ENCODE results near the gene MINDY4B.

Gene MINDY4B

DNA sequence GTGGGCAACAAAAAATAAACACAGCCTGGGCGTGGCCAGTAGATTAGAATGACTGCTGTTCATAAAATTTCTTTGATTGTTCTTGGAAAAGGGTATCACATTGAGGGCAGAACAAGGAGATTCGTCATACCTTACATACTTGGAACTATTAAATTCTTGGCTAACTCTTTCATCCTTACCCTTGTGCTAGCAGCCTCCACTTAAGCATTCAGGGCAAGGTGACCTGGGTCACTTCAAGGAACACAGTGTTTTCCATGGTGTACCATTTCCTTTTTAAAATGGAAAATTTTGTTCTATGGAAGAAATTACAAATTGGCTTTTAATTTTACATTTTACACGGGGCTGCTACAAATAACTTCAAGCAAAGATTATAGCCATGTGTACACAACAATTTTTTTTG lies 60.8 kb downstream of the MINDY4B start:
- no peak for DNase-seq (ENCODE audit: low spot score)

DNA sequence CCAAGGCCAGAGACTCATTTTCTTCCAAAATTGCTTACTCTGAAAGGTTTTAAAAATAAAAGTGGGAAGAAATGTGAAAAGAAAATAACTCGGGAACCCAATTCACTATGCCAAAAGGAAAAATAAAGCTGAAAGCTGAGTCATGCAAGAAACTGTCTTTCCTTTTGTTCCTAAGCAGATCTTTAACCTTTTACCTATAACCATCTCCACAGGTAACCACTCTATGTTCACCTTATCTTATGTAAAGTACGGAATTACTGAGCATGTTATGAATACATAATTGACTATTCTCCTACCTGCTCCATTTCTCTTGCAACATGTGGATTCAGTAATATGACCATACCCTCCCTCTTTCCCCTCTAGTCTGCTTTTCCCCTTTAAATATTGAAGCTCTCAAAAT lies 62.0 kb downstream of the MINDY4B start:
- DNase-seq (ENCODE audit: low spot score), result no peak

DNA sequence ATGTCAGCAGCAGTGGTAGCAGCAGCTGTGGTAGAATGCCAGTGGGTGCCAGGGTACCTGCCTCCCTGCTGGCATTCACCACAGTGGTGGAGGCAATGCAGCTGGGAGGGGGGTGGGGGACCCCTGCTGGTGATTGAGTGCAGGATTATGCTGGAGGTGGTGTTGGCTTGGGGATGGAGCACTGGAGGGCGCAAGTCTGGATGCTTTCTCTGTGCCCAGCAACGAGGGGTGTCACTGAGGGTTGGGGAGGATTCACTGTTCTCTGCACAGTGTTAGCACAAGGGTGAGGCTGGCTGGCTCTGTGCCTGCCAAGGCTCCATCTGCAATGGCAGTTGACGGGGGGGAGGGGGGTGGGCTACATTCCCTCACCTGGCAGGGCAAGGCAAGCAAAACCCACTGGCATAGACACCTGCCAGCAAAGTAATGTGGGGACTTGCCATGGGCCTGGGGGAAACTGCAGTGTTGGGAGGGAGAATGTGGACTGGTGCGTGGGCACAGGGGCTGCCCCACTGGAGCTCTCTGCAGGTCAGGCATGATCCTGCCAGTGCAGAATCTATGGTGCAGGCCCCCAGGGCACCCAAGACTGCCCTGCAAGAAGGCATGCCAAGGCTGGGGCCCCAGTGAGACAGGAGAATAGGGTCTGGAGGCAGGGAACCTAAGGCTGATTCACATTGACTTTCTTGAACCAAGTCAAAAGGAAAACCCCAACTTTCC lies 64.3 kb downstream of the MINDY4B start:
- no peak for DNase-seq (ENCODE audit: low spot score)

DNA sequence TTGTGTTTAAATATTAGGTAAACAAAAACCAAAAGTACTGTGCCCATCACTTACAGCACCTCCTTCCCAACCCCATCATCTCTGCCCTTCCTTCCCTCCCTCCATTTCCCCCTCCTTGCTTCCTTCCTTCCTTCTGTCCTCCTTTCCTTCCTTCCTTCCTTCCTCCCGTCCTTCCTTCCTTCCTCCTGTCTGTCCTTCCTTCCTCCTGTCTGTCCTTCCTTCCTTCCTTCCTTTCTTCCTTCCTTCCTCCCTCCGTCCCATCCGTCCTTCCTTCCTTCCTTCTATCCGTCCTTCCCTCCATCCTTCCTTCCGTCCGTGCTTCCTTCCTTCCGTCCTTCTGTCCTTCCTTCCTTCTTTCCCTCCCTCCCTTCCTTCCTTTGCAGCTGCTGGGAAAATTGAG lies 74.5 kb downstream of the MINDY4B start:
- no peak for DNase-seq (ENCODE audit: low spot score)

DNA sequence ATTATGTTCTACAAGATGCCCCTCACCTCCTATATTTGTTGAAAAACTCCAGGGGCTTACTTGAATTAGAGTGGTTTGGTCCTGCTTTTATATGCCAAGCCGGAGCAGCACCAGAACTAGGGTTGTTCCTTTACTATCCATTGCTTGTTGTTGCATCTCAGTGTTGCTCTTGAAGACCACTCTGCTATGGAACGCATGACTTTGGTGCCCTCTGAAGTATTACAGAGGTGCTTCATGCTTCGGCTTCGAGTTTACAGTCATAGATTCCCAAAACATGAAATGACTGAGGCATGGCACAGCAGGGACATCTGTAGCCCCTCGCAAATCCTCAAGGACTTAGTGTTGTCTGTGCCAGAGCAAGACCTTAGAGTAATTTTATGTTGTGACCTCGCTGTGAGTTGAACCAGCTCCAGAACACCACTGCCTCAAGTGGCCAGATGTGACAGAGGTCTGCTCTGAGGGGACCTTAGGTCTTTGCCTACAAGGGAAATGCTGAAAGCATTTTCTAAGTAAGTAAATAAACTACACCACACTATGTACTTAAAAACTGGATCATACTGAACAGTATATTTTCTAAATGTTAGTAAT lies 75.1 kb downstream of the MINDY4B start:
- no peak for DNase-seq (ENCODE audit: low spot score)

DNA sequence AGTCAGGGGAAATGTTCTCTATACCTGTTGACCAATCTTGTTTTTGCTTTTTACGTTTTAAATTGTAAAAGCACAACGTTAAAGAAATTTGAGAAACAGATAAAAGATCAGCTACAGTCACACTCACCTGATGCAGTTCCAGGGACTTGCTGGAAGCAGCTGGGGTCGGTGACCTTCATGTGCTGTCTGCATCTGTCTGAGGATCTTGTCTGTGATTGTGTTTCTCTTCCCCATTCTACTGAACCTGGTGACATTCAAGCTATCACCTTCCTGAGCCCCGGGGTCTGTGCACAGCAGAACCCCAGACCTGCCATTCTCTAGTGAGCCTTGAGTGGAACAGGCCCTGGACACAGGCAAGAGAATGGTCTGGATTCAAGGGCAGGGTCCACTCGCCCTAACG lies 75.8 kb downstream of the MINDY4B start:
- DNase-seq (ENCODE audit: low spot score), result no peak

DNA sequence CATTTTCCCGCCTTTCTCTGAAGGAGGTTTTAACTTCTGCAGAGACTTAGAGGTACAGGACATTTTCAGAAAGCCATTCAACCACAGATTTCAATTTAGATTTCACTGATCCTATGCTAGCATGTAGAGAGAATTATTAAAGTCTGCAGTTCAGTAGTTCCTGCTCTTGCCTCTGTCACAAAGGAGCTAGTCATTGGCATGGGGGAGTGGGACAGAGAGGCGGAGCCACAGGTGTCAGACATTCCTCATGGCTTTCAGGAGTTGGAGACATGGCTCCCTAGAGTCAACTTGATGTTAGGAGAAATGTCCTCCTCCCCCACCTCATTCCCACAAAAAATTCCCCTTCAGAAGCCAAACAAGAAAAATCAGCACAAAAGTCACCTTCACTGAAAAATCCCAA lies 76.2 kb downstream of the MINDY4B start:
- no peak for DNase-seq (ENCODE audit: low spot score)

DNA sequence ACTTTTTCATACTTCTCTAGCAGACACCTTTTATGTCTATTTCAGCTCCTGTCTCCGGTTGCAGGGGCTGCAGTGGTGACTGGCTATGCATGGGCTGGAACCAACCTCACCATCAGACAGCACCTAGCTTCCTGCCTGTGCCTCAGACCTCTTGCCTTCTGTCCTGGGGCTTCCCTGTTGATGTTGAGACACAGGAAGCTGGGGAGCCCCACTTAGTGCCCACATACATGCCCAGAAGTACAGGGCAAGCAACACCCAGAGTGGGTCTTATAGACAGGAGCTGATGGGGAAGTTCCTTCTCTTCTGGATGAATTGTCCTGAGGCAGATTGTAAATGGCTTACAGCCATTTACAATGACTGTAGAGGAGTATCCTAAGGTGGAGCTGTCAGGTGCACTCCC lies 77.0 kb downstream of the MINDY4B start:
- no peak for DNase-seq (ENCODE audit: low spot score)

DNA sequence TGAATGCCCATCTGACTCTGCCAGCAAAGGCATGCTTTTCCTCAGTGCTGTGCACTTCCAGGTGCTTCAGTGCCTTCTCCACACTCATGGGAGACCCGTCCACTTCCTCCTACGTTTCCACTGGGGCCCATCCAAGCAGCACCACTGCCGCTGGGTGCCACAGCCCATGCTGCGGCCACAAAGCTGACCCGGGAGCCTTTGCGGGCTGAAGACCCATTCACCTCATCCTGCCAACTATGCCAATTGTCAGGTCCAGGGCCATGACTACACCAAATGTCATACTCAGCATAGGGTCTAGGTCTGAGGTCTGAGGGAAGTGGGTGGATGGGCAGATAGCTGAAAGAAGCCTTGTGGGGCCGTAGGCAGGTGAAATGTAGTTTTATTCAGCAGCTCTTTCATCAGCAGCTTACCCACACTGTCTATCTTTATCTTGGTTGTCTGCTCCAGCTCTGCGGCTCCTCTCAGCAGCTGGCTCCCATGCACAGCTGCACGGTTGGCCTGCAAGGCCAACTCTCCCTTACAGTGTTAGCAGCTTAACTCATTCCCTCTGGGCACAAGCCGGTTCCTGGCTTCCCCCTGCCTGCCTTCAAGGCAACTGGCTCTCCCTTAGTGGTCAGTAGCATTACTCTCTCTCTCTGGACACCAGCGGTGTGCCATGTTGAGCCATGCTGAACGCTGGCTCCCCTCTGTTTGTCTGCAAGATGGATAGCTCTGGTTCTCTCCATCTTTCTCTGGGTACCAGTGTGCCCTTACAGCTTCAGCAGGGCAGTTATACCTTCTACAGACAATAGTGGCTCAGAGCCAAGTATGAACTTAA lies 78.6 kb downstream of the MINDY4B start:
- no peak for DNase-seq (ENCODE audit: low spot score)

DNA sequence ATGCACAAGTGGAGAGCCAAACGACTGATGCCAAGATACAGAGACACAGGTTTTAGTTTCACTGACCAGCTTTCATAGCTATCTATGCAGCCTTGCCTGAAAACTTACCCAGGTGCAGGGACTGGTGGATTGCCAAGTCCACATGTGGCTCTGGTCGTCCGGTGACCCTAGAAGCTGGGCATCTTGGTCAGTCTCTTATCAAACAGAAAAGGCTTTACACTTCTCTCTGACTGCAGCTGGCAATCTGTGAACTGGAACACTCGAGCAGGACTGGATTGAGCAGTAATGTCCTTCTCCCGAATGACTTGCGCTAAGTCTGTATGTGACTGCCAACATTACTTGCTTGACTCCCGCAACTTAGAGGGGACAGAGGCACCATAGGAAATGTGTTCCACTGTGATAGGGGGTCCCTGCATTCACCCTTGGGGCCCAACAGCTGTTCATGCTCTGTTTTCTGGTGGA lies 79.3 kb downstream of the MINDY4B start:
- no peak for DNase-seq (ENCODE audit: low spot score)

DNA sequence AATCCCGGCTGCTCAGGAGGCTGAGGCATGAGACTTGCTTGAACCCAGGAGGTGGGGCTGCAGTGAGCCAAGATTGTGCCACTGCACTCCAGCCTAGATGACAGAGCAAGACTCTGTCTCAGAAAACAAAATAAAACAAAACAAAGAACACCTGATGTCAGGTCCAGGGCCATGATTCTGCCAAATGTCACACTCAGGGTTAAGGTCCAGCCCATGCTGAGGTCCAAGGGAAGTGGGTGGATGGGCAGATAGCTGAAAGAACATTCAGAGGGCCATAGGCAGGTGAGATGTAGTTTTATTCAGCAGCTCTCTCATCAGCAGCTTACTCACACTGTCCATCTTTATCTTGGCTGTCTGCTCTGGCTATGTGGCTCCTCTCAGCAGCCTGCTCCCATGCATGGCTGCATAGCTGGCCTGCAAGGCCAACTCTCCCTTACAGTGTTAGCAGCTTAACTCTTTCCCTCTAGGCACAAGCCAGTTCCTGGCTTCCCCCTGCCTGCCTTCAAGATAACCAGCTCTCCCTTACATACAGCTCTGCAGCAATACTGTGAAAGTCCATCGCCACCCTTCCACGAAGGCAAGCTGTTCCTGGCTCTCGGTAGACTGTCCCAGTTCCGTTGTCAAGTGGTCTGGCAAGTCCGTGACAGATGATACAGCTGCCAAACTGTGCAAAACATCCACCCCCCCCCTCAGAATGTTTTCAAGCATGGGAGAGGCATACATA lies 79.9 kb downstream of the MINDY4B start:
- DNase-seq (ENCODE audit: low spot score), result no peak

DNA sequence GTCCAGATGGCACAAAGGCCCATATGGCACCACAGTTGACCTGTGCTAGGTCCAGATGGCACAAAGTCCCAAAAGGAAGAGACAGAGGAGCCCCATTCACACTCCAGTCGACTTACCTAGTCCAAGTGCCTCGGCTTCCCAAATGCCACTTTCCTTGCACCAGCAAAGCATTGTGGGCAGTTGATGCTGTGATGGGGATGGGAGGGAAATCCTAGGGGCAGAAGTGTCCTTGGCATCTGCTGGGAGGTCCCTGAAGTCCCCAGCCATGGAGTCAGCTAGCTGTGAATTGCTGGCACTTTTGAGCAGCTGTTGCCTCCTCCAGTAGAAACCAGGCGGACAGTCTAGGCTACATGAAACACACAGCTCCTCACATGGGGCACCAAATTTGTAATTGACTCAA lies 82.0 kb downstream of the MINDY4B start:
- no peak for DNase-seq (ENCODE audit: low spot score)

DNA sequence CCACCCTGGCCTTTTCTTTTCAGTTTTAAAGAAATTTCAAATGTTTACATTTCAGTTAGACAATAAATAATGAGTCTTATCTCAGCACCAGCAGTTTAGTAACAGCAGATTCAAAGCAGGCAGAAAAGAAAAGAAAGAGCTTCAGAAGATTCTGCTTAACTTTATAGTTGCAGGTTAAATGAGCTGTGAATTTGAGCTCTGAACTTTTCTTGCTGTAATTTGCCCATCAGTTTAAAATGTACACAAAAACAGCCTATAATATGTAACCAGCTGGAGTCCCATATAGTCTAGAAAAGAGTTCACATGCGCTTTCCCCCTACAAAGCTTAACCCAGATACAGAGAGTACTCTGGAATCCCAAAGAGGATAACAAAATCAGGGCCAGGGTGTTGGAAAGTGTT lies 82.6 kb downstream of the MINDY4B start:
- DNase-seq (ENCODE audit: low spot score), result no peak
